HEK293 (cell line): ENCODE data around the gene GLT6D1.

ENCODE experiments used
- CTCF ChIA-PET: fragments of 350-600 bp; formaldehyde crosslinking; extraction: SDS; loops from one replicate; lab custom pipeline; 2021; ENCODE audit warnings: antibody characterized with exemption; lab: Yijun Ruan, JAX
- POLR2A ChIA-PET: fragments of 300-600 bp; formaldehyde crosslinking; extraction: SDS; loops from one replicate; lab custom pipeline; 2020; ENCODE audit warnings: antibody characterized with exemption, inconsistent platforms; lab: Yijun Ruan, JAX
- H3K27ac ChIP-seq: fragments of 200-500 bp; sonication (Bioruptor generic); 2 replicates; pipeline ENCODE4 v1.5.1; 2014; ENCODE audit warnings: low read depth, low read length, control low read depth, inconsistent platforms; ENCODE audit errors: extremely low read depth
- H3K36me3 ChIP-seq, 2 experiments: fragments of 200-500 bp in 1 of 2; sonication (Bioruptor generic) in 1 of 2; 1 replicate in 1 of 2; 2 replicates in 1 of 2; pipeline ENCODE4 v1.5.1; 2014 to 2017; ENCODE audit warnings: inconsistent platforms in 2 of 2, low read length in 2 of 2; ENCODE audit not compliant: control insufficient read depth in 2 of 2, insufficient read depth in 1 of 2
- H3K4me1 ChIP-seq: fragments of 200-500 bp; sonication (Bioruptor generic); 2 replicates; pipeline ENCODE4 v1.5.1; 2014; ENCODE audit warnings: mild to moderate bottlenecking, low read length, inconsistent platforms; ENCODE audit not compliant: control insufficient read depth, insufficient read depth
- H3K4me3 ChIP-seq: 2 replicates; pipeline ENCODE4 v1.5.1; 2011; ENCODE audit warnings: low read depth, mild to moderate bottlenecking, control low read depth, low read length, moderate library complexity
- H3K9me3 ChIP-seq: fragments of 200-500 bp; sonication (Bioruptor generic); 2 replicates; pipeline ENCODE4 v1.5.1; 2014; ENCODE audit warnings: low read depth, low read length, inconsistent platforms; ENCODE audit not compliant: control insufficient read depth, insufficient read depth
- HOXA7 ChIP-seq: sonication (generic); formaldehyde crosslinking; IDR thresholded peaks from 2 replicates; pipeline ENCODE4 v1.8.1; 2022; ENCODE audit warnings: missing genetic modification reagents, borderline replicate concordance
- KLF8 ChIP-seq: fragments of 450-650 bp; formaldehyde crosslinking; IDR thresholded peaks from 2 replicates; pipeline ENCODE4 v1.5.1; 2016; ENCODE audit warnings: missing biosample characterization, missing genetic modification characterization
- SCRT1 ChIP-seq: fragments of 450-650 bp; formaldehyde crosslinking; IDR thresholded peaks from 2 replicates; pipeline ENCODE4 v1.5.1; 2016; ENCODE audit warnings: missing biosample characterization, missing genetic modification characterization, borderline replicate concordance
- ZFP69B ChIP-seq: fragments of 450-650 bp; formaldehyde crosslinking; IDR thresholded peaks from 2 replicates; pipeline ENCODE4 v1.5.1; 2016; ENCODE audit warnings: missing biosample characterization, missing genetic modification characterization
- ZNF132 ChIP-seq: fragments of 450-650 bp; formaldehyde crosslinking; IDR thresholded peaks from 2 replicates; pipeline ENCODE4 v1.5.1; 2017; ENCODE audit warnings: missing biosample characterization, missing genetic modification characterization, borderline replicate concordance
- ZNF184 ChIP-seq: fragments of 450-650 bp; IDR thresholded peaks from 2 replicates; pipeline ENCODE4 v1.5.1; 2018; ENCODE audit warnings: missing biosample characterization, mild to moderate bottlenecking, missing genetic modification characterization
- ZNF202 ChIP-seq: fragments of 450-650 bp; formaldehyde crosslinking; IDR thresholded peaks from 2 replicates; pipeline ENCODE4 v1.5.1; 2016; ENCODE audit warnings: missing biosample characterization, missing genetic modification characterization, borderline replicate concordance
- ZNF211 ChIP-seq: fragments of 450-650 bp; formaldehyde crosslinking; IDR thresholded peaks from 2 replicates; pipeline ENCODE4 v1.5.1; 2016; ENCODE audit warnings: low read depth, missing biosample characterization, missing genetic modification characterization
- ZNF266 ChIP-seq: fragments of 450-650 bp; formaldehyde crosslinking; IDR thresholded peaks from 2 replicates; pipeline ENCODE4 v1.5.1; 2016; ENCODE audit warnings: missing biosample characterization, missing genetic modification characterization, low read depth
- ZNF423 ChIP-seq: fragments of 450-650 bp; formaldehyde crosslinking; IDR thresholded peaks from 2 replicates; pipeline ENCODE4 v1.5.1; 2016; ENCODE audit warnings: missing biosample characterization, missing genetic modification characterization
- ZNF473 ChIP-seq: fragments of 450-650 bp; formaldehyde crosslinking; IDR thresholded peaks from 2 replicates; pipeline ENCODE4 v1.5.1; 2017; ENCODE audit warnings: missing biosample characterization, missing genetic modification characterization
- ZNF596 ChIP-seq: fragments of 450-650 bp; IDR thresholded peaks from 2 replicates; pipeline ENCODE4 v1.5.0; 2018; ENCODE audit warnings: missing biosample characterization, mild to moderate bottlenecking, missing genetic modification characterization, moderate library complexity
- ZNF747 ChIP-seq: fragments of 450-650 bp; formaldehyde crosslinking; IDR thresholded peaks from 2 replicates; pipeline ENCODE4 v1.5.1; 2016; ENCODE audit warnings: missing biosample characterization, missing genetic modification characterization
- ZNF776 ChIP-seq: fragments of 450-650 bp; formaldehyde crosslinking; IDR thresholded peaks from 2 replicates; pipeline ENCODE4 v1.5.0; 2017; ENCODE audit warnings: missing biosample characterization, missing genetic modification characterization, borderline replicate concordance
- ZSCAN18 ChIP-seq: fragments of 450-650 bp; formaldehyde crosslinking; IDR thresholded peaks from 2 replicates; pipeline ENCODE4 v1.5.1; 2016; ENCODE audit warnings: missing biosample characterization, missing genetic modification characterization

Gene GLT6D1

GRCh38 chr9:135574943-135575342, 64.4 kb downstream of the GLT6D1 start:
- Histone ChIP-seq H3K9me3 (no peaks in the 10 kb centered on the region), H3K36me3 (no peaks in the 10 kb centered on the region), H3K4me3 (no peak overlapping the region), H3K27ac (no peak overlapping the region), H3K4me1 (no peaks in the 10 kb centered on the region)
- ChIA-PET CTCF (no interaction called here), POLR2A (no interaction called here)
- no peak for TF ChIP-seq ZNF266 (tag by site-specific recombination)
- no peak for TF ChIP-seq ZNF211
- TF ChIP-seq ZNF184 (tag by site-specific recombination): no peak
- TF ChIP-seq SCRT1 (tag by site-specific recombination): no peak
- no peak for TF ChIP-seq ZNF202 (tag by site-specific recombination)
- TF ChIP-seq ZNF747 (tag by site-specific recombination): no peak
- TF ChIP-seq ZFP69B (tag by site-specific recombination): no peak
- TF ChIP-seq KLF8 (tag by site-specific recombination): no peak
- no peak for TF ChIP-seq ZSCAN18 (tag by site-specific recombination)
- TF ChIP-seq ZNF776 (tag by site-specific recombination): no peak
- no peak for TF ChIP-seq ZNF132 (tag by site-specific recombination)
- no peak for TF ChIP-seq HOXA7
- no peak for TF ChIP-seq ZNF473 (tag by site-specific recombination)

- no peak overlapping the region for H3K27ac ChIP-seq
- TF ChIP-seq ZNF423: no peak
- no peak for TF ChIP-seq ZNF596 (tag by site-specific recombination)
- H3K4me1 ChIP-seq: no peaks in the 10 kb centered on the region
- no peak overlapping the region for H3K4me3 ChIP-seq
- no peaks in the 10 kb centered on the region for H3K9me3 ChIP-seq
- CTCF ChIA-PET: no interaction called here
- no peaks in the 10 kb centered on the region for H3K36me3 ChIP-seq
- POLR2A ChIA-PET: no interaction called here
Observed at GRCh38 chr9:135574331-135574730, 65.0 kb downstream of the GLT6D1 start.
